Measurements from ENCODE around the gene SNX3.

GRCh38 chr6:108288742-108289141 lies 27.9 kb upstream of the SNX3 start:
- no peak for TF ChIP-seq EZH2 (IDR thresholded peaks at IDR 0.05; ENCODE audit: borderline replicate concordance)
- no peak for TF ChIP-seq CTCF (IDR thresholded peaks at IDR 0.05; ENCODE audit: poor library complexity)
- no peak for TF ChIP-seq EZH2phosphoT487 (IDR thresholded peaks at IDR 0.05; ENCODE audit: low read depth, severe bottlenecking, unreplicated experiment)
